Naive B cell (primary cell): ENCODE measurements around the gene CHRNE. TPM values are rescaled to one million over a fixed set of nuclear protein-coding genes. Genes with fewer than 3 reads are reported as not detected.

Source experiments
- ATAC-seq, 2 donors: fragments of 150-1000 bp; cut with Tn5 transposase; 2 replicates each; pipeline ENCODE4 v1.10.0; 2021; ENCODE audit warnings: low read depth in 2 of 2, mild to moderate bottlenecking in 2 of 2, moderate library complexity in 2 of 2
- DNase-seq: peaks from one replicate; pipeline ENCODE4 v3.0.0; 2022
- H3K27ac Mint-ChIP-seq, 6 donors: one replicate each; pipeline ENCODE4 v1.8.0; 2020 to 2022; ENCODE audit warnings: mild to moderate bottlenecking in 6 of 6, mixed read lengths in 6 of 6, moderate library complexity in 5 of 6, inconsistent platforms in 2 of 6
- H3K27me3 Mint-ChIP-seq, 3 donors: one replicate each; pipeline ENCODE4 v1.8.0; 2021 to 2022; ENCODE audit warnings: mixed read lengths in 3 of 3, mild to moderate bottlenecking in 1 of 3
- H3K36me3 Mint-ChIP-seq, 2 donors: one replicate each; pipeline ENCODE4 v1.8.0; 2020 to 2022; ENCODE audit warnings: mixed read lengths in 2 of 2, inconsistent platforms in 1 of 2, mild to moderate bottlenecking in 1 of 2
- H3K4me1 Mint-ChIP-seq, 3 donors: one replicate each; pipeline ENCODE4 v1.8.0; 2020 to 2022; ENCODE audit warnings: mixed read lengths in 3 of 3, inconsistent platforms in 1 of 3, mild to moderate bottlenecking in 1 of 3, moderate library complexity in 1 of 3
- H3K4me3 Mint-ChIP-seq, 8 donors: one replicate each; pipeline ENCODE4 v1.8.0; 2020 to 2022; ENCODE audit warnings: mild to moderate bottlenecking in 8 of 8, mixed read lengths in 8 of 8, moderate library complexity in 8 of 8, inconsistent platforms in 2 of 8
- H3K9me3 Mint-ChIP-seq, 7 donors: one replicate each; pipeline ENCODE4 v1.8.0; 2020 to 2022; ENCODE audit warnings: mixed read lengths in 7 of 7, mild to moderate bottlenecking in 5 of 7, inconsistent platforms in 2 of 7, moderate library complexity in 1 of 7
- polyA plus RNA-seq, 6 donors: library from polyadenylated mRNA; unstranded; fragments of 300-500 nt; fragmentation: Illumina TruSeq; gene quantifications; one replicate each; pipeline ENCODE4 v1.2.3, GENCODE V29; 2021; ENCODE audit warnings: low read depth in 6 of 6

Gene CHRNE
- polyA plus RNA-seq: under 1 TPM in 5 of 6 donors, not detected in 1; 0.18 to 0.59 (median 0.37) TPM

DNA sequence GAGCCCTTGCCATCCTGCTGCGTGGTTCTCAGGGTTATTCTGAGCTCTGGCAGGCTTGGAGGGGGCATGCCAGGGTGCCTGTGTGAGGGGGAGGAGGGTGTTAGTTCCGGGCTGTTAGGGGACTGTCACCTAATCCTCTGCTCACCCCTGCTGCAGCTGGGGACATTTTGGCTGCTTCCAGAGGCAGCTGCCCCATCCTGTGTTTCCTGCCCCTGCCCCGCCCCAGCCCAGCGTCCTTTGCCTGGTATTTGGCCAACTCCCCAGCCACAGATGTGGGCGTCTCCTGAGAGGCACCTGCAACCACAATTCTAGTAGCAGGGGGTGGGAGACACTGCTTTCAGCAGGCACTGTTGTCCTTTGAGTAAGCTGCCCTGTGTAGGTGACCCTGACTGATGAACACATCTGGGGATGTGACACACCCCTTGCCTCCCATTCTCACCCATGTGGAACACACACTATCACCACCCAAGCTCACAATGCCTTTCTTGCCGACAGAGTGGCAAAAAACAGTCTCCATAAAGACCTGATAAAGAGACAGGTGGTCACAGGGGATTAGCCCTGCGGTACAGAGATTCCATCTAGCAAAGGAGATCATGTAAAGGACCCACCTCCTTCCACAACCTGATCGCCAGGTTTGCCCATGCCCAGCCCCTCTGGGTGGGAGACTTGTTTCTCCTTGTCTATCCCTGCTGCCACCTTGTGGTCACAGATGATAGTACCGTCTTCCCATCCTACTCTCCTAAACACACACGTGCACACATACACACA, at the start of gene CHRNE:
Gene CHRNE, minus strand, starts transcription at position 48 of the 768 bp plus-strand sequence. Its CDS starts 35 bp downstream, at position 13.
- H3K36me3 Mint-ChIP-seq: no peaks in the 10 kb centered on the region
- peak; percentile 73 for DNase-seq
- H3K27me3 Mint-ChIP-seq: peaks cover 7 to 23% (median 22%) of the 10 kb centered on the region in 3 donors
- H3K9me3 Mint-ChIP-seq: no peaks in the 10 kb centered on the region
- H3K4me3 Mint-ChIP-seq: peak within 1 kb of the TSS; percentile 55 to 88 (median 72)
- peaks cover 33 to 40% (median 37%) of the 10 kb centered on the region in 3 donors for H3K4me1 Mint-ChIP-seq
- ATAC-seq: peak in 1 of 2 donors; percentile 17
- peak within 1 kb of the TSS; percentile 68 to 98 (median 88) for H3K27ac Mint-ChIP-seq

DNA sequence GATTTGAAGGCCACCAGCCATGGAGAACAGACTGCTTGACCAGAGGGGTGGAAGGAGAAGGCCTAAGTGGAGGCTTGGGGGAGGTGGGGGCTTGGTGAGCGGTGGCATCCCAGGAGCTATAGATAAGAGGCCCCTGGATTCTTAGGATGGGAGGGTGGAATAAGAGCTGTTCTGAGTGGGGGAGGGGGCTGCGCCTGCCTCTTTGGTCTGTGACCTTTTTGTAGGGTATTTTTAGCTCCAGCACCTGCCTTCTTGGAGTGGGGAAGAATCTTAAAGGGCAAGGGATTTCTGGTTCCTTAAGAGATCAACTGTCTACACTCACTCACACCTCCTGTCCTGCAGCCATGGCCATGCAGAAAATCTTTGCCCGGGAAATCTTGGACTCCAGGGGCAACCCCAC, 48.6 kb upstream of the CHRNE start:
- peak overlapping the region in 6 of 8 donors; percentile 2 to 99 (median 80) for H3K4me3 Mint-ChIP-seq
- ATAC-seq (no peak), DNase-seq (no peak)
- H3K27me3 Mint-ChIP-seq: no peaks in the 10 kb centered on the region
- H3K36me3 Mint-ChIP-seq: peaks cover 4 to 8% of the 10 kb centered on the region in 2 donors
- no peaks in the 10 kb centered on the region for H3K9me3 Mint-ChIP-seq
- H3K4me1 Mint-ChIP-seq: peaks cover 24 to 27% (median 24%) of the 10 kb centered on the region in 3 donors
- peak overlapping the region in 4 of 6 donors; percentile 31 to 73 (median 57) for H3K27ac Mint-ChIP-seq

DNA sequence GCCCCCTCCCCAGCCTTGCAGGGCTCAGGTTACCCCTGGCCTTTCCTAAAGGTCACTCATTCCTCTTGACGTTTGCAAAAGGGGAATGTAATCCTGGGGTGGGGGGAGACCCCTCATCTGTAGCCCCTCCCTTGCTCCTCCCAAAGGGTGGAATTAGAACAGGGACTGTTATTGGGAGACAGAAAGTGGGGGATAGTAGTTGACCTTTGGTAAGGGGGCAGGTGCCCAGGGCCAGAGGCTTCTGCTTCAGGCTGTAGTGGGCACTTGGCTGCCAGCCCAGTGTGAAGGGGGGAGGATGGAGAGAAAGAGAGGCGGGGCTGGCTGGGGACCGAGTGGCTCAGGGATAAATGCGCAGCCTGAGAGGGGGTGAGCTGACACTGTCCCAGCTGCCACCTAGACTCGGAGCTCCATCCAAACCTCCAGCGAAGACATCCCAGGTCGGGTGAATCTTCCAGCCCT, 47.9 kb upstream of the CHRNE start, which contains the start of gene ENO3:
Gene ENO3, plus strand, starts transcription at position 374 of the 459 bp plus-strand sequence. CDS start 711 bp downstream, outside the sequence.
- Mint-ChIP-seq H3K9me3 (no peaks in the 10 kb centered on the region), H3K27me3 (no peaks in the 10 kb centered on the region), H3K27ac (peak within 1 kb of the TSS; percentile 59 to 98 (median 86)), H3K36me3 (peaks cover 8 to 12% of the 10 kb centered on the region in 2 donors), H3K4me3 (peak within 1 kb of the TSS; percentile 66 to 99 (median 86)), H3K4me1 (peaks cover 26 to 30% (median 27%) of the 10 kb centered on the region in 3 donors)
- ATAC-seq (no peak), DNase-seq (no peak)

DNA sequence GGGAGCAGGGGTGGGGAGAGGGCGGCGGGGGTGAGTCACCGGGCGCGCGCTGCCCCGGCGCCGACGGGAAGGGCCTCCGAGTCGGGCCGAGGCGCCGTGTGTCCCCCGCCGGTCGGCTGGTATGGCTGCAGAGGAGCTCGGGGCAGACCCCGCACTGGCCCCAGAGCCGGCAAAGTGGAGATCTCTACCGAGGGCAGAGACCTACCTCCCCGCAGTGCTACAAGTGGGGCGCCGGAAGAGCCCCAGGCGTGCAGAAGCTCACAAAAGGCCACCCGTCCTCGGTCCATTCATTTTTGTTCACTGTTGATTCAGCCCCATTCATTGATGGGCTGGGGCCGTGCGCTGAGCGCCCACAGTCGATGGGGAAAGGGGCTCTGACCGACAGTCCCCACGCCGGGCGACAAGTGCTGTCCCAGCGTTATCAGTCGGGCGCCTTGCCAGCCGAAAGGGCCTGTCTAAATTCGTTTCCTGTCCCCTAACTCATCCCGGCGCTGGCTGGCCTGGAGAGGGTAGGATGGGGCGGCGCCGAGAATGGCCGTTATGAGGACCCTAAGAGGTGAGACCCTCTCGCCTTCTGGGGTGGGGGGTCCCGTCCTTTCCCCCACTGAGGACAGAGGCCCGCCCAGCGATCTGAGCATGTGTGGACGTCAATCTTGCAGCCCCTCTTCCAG, 47.3 kb upstream of the CHRNE start:
- DNase-seq (no peak), ATAC-seq (peak in 1 of 2 donors; percentile 4)
- peaks cover 31 to 35% (median 32%) of the 10 kb centered on the region in 3 donors for H3K4me1 Mint-ChIP-seq
- H3K9me3 Mint-ChIP-seq: no peaks in the 10 kb centered on the region
- H3K4me3 Mint-ChIP-seq: peak overlapping the region; percentile 66 to 99 (median 86)
- H3K27me3 Mint-ChIP-seq: no peaks in the 10 kb centered on the region
- peak overlapping the region; percentile 24 to 98 (median 83) for H3K27ac Mint-ChIP-seq
- H3K36me3 Mint-ChIP-seq: peaks cover 12 to 18% of the 10 kb centered on the region in 2 donors

DNA sequence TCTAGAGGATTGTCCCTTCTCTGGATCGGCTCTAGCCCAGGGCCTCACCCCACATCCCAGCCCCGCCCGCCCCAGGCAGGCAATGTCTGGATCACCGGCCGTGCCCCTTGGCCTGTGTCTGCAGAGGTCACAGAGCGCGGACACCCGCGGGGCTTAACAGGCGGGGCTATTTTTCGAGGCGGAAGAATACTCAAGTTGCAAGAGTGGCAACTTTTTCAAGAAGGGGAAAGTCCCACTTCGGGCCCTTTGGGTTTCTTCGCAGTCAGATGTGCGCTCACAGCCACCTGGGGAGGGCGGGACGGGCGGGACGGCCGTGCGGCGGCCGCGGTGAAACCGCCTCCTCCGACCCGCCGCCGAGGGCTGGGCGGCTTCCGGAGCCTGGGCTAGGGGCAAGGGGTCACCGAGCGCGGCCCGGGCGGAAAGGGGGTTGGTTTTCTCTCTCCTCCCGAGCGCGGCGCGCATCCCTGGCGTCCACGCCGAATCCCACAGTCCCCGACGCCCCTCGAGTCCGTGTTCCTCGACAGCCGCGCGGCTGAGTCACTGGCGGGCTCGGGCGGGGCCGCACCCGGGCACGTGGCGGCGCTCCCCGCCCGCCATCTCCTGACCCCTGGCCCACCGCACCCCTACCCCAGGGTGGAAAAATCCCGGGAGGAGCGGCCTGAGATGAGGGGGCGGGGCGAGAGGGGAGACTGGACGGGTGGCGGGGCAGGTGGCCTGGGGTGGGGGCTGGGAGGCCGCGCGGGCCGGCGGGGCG, 46.6 kb upstream of the CHRNE start:
- H3K9me3 Mint-ChIP-seq: no peaks in the 10 kb centered on the region

DNA sequence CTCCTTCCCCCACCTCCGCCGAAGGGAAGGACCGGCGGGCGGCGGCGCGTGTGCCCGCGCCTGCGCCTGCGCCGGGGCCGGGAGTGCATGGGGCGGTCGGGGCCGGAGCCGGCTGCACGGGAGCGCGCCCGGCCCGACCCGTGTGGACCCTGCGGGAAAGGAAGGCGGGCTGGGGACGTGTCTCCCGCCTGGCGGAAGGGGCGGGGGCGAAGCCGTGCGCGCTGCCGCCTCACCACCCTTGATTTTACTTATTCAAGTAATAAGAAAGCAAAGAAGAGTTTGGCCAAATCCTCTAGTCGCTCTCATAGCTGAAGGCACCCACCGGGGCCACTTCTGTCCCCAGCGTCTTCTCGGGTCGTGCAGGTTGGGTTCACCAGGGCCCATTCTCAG, 46.0 kb upstream of the CHRNE start:
- H3K27ac Mint-ChIP-seq: peak overlapping the region; percentile 98 to 100 (median 98)
- DNase-seq (peak; percentile 78), ATAC-seq (peak; percentile 56 to 57)
- H3K9me3 Mint-ChIP-seq: no peaks in the 10 kb centered on the region
- H3K4me3 Mint-ChIP-seq: peak overlapping the region; percentile 97 to 100 (median 99)
- H3K36me3 Mint-ChIP-seq: peaks cover 14 to 27% of the 10 kb centered on the region in 2 donors
- peaks cover 44 to 48% (median 44%) of the 10 kb centered on the region in 3 donors for H3K4me1 Mint-ChIP-seq
- H3K27me3 Mint-ChIP-seq: no peaks in the 10 kb centered on the region

More for the DNA sequence above, 46.6 kb upstream of the CHRNE start:
- Mint-ChIP-seq H3K27me3 (no peaks in the 10 kb centered on the region), H3K36me3 (peaks cover 14 to 21% of the 10 kb centered on the region in 2 donors), H3K4me1 (peaks cover 38 to 43% (median 39%) of the 10 kb centered on the region in 3 donors), H3K4me3 (peak overlapping the region; percentile 85 to 100 (median 99)), H3K27ac (peak overlapping the region; percentile 83 to 98 (median 92))
- DNase-seq (peak; percentile 85), ATAC-seq (peak; percentile 64 to 65)

DNA sequence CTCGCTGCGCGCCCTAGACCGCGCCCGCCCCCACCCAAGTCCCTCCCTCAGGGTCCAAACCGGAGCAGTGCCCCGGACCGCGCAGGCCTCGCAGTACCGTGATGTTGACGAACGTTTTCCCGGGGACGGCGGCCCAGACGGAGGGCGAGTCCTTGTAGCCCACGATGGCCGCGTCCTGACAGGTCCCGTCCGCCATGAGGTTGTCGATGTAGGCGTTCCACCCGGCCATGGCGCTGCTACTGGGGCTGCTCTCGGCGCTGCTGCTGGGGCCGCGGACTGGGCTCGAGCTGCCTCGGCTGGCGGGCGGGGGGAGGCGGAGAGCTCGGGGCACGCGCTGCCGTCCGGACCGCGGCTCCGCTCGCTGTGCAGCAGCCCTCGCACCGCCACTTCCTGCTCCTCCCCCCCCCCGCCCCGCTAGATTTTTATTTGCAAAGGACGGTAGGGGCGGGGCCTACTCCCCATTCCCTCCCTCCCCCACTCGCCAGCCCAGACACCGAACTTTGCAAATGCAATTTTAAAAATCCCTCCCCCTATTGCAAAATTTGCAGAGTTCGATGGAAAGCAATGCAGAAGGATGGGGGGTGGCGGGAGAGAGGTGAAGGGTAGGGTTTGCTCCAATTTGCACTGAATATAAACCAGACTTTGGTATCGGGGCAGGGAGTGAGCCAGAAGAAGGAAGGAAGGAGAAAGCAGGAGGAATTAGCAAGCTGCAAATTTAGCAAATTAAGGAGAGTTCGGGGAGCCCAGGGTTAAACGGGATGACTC, 45.5 kb upstream of the CHRNE start, which contains the start of gene PFN1:
Gene PFN1, minus strand, starts transcription at position 365 of the 765 bp plus-strand sequence. Its CDS starts 136 bp downstream, at position 229.
- Mint-ChIP-seq H3K27ac (peak within 1 kb of the TSS; percentile 98 to 100 (median 98)), H3K4me3 (peak within 1 kb of the TSS; percentile 97 to 100 (median 99)), H3K27me3 (no peaks in the 10 kb centered on the region), H3K4me1 (peaks cover 47 to 51% (median 50%) of the 10 kb centered on the region in 3 donors), H3K36me3 (peaks cover 14 to 28% of the 10 kb centered on the region in 2 donors), H3K9me3 (no peaks in the 10 kb centered on the region)
- DNase-seq (peak; percentile 88), ATAC-seq (peak; percentile 45 to 52)

DNA sequence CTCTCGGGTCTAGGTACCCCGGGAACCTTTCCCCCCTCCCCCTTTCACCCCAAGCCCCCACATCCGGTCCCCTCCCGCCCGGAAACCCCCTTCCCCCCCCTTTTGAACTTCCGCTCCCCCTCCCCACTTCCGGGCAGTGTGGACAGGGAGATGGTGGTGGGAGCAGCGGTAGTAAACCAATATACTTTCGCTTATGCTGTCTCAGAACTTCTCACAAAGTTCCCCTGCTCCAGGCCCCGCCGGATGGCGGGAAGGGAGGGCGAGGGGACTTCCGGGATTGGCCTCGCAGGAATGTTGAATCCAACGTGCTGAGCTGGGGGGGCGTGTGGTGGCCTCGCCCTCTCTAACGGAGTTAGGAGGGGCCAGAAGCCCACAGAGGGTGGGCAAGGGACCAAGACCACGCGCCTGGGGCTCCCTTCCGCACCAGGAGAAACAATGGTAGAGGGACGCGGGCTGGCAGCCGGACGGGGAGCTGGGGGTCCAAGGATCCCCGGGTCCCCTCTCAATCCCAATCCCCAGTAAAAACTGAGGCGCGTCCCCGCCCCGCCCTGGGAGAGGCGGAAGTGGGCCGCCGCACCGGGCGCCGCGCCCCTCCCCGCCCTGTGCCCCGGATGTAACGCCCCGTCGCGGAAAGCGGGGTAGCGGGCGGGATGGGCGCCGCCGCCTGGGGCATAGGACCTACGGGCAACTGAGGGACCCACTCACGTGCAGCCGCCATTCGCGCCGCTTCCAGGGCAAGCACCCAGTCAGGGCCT, 44.7 kb upstream of the CHRNE start:
- ATAC-seq (peak; percentile 14 to 19), DNase-seq (peak; percentile 61)
- H3K27ac Mint-ChIP-seq: peak overlapping the region; percentile 93 to 98 (median 96)
- H3K4me3 Mint-ChIP-seq: peak overlapping the region; percentile 97 to 100 (median 99)
- no peaks in the 10 kb centered on the region for H3K9me3 Mint-ChIP-seq
- no peaks in the 10 kb centered on the region for H3K27me3 Mint-ChIP-seq
- peaks cover 53 to 59% (median 57%) of the 10 kb centered on the region in 3 donors for H3K4me1 Mint-ChIP-seq
- peaks cover 14 to 34% of the 10 kb centered on the region in 2 donors for H3K36me3 Mint-ChIP-seq

DNA sequence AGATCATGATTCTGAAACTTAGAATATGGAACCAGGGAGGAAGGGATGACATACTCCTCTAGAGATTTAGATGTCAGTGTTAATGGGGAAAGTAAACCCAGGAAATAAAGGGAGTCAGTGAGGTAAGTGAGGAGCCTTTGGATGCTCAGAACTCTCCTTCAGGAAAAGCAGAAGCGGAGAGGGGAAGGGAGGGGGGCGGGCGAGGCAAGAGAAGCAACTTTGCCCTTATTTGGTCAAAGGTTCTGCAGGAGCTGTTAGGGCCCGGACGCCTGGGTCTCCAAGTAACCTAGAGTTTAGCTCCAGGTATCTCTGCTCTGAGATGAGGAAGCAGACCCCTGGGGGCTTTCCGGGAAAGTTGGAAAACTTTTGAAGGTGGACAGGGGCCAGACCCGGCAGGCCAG, 44.1 kb upstream of the CHRNE start:
- H3K36me3 Mint-ChIP-seq: peaks cover 14 to 40% of the 10 kb centered on the region in 2 donors
- H3K27me3 Mint-ChIP-seq: no peaks in the 10 kb centered on the region
- DNase-seq: no peak
- peak overlapping the region; percentile 91 to 100 (median 99) for H3K4me3 Mint-ChIP-seq
- H3K27ac Mint-ChIP-seq: peak overlapping the region; percentile 76 to 98 (median 89)
- peaks cover 58 to 65% (median 63%) of the 10 kb centered on the region in 3 donors for H3K4me1 Mint-ChIP-seq
- H3K9me3 Mint-ChIP-seq: no peaks in the 10 kb centered on the region
- ATAC-seq: no peak

DNA sequence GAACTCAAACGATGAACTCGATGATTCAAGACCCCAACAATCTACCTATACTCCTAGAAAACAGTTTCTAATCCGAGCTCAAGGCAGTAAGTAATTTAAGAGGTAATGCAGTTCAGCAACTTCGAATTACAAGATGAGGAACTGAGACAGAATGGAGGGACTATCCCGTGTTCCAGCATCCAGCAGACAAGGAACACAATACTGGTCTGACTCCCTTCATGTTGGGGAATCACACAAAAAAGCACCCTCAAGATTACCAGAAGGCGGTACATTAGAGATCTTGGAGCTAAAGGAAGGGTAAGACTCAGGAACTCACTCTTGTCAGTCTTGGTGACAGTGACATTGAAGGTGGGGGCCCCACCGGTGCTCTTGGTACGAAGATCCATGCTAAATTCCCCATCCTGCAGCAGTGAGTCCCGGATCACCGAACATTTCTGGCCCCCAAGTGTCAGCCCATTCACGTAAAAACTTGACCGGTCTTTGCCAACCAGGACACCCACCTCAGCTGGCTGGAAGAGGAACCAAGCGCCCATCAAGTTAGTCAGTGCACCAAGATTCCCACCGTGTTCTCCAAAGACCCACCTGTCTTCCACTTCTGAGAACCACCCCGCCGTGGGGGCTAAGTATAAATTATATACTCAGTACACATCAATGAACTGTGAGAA, 43.5 kb upstream of the CHRNE start:
- Mint-ChIP-seq H3K9me3 (no peaks in the 10 kb centered on the region), H3K4me1 (peaks cover 64 to 70% (median 69%) of the 10 kb centered on the region in 3 donors), H3K27ac (peak overlapping the region; percentile 76 to 98 (median 90)), H3K36me3 (peaks cover 14 to 46% of the 10 kb centered on the region in 2 donors), H3K27me3 (no peaks in the 10 kb centered on the region), H3K4me3 (peak overlapping the region; percentile 91 to 100 (median 99))
- no peak for DNase-seq
- ATAC-seq: no peak

DNA sequence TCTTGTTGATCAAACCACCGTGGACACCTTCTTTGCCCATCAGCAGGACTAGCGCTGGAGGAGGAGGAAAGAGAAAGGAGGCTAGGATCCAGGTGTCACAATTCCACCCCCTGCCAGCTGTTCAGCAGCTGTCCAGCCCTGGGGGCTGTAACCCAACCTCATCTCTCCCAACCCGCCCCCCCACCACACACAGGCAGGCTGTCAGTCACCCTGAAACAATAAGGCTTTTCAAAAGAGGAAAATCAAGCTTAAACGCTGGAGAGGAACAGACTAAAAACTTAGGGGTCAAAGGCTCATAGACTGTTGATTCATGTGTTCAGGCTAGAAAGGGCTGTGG, 43.0 kb upstream of the CHRNE start:
- ATAC-seq (no peak), DNase-seq (no peak)
- Mint-ChIP-seq H3K9me3 (no peaks in the 10 kb centered on the region), H3K4me3 (peak overlapping the region; percentile 91 to 100 (median 99)), H3K4me1 (peaks cover 65 to 73% (median 71%) of the 10 kb centered on the region in 3 donors), H3K27me3 (no peaks in the 10 kb centered on the region), H3K36me3 (peaks cover 14 to 46% of the 10 kb centered on the region in 2 donors), H3K27ac (peak overlapping the region in 3 of 6 donors; percentile 91 to 98 (median 95))
